NOMO-1 treated with DMSO at 0.1 percent for 48 hours (cell line): ENCODE results near the gene POC1A.

Experiments
- DNase-seq: peaks from one replicate; lab custom pipeline; 2025; ENCODE audit not compliant: unreplicated experiment; lab: John Stamatoyannopoulos, UW

Gene POC1A

GRCh38 chr3:52154135-52155094 lies at the start of gene POC1A:
TSS of gene POC1A (minus strand) at chr3:52154423. CDS start at chr3:52154372, 51 bp downstream.
- peak; percentile 97 for DNase-seq

- DNase-seq = no peak
Measured at GRCh38 chr3:52203701-52204100, 49.5 kb upstream of the POC1A start.

- peak; percentile 94 for DNase-seq
Measured at GRCh38 chr3:52202384-52203077, 48.3 kb upstream of the POC1A start.

- peak; percentile 61 for DNase-seq
Measured at GRCh38 chr3:52200981-52201679, 46.9 kb upstream of the POC1A start.

- DNase-seq = no peak
Measured at GRCh38 chr3:52198643-52199608, 44.7 kb upstream of the POC1A start.

- DNase-seq = peak; percentile 84
Measured at GRCh38 chr3:52197842-52198625, 43.8 kb upstream of the POC1A start, which contains the start of gene ALAS1. TSS of gene ALAS1 (plus strand) at chr3:52198160. CDS start at chr3:52199242, 1,082 bp downstream.

- no peak for DNase-seq
Measured at GRCh38 chr3:52197499-52197841, 43.2 kb upstream of the POC1A start.

GRCh38 chr3:52196977-52197376 lies 42.8 kb upstream of the POC1A start:
- no peak for DNase-seq

- DNase-seq = peak; percentile 51
Measured at GRCh38 chr3:52195823-52196331, 41.7 kb upstream of the POC1A start.

GRCh38 chr3:52195291-52195597 lies 41.0 kb upstream of the POC1A start:
- DNase-seq = no peak

- DNase-seq = no peak
Measured at GRCh38 chr3:52194485-52195290, 40.5 kb upstream of the POC1A start.

GRCh38 chr3:52193065-52193464 lies 38.8 kb upstream of the POC1A start:
- no peak for DNase-seq

GRCh38 chr3:52191663-52192062 lies 37.4 kb upstream of the POC1A start:
- DNase-seq = no peak

GRCh38 chr3:52190294-52191074 lies 36.3 kb upstream of the POC1A start:
- DNase-seq = no peak

GRCh38 chr3:52188556-52188955 lies 34.3 kb upstream of the POC1A start:
- DNase-seq = peak; percentile 63

- no peak for DNase-seq
Measured at GRCh38 chr3:52186729-52187128, 32.5 kb upstream of the POC1A start.

- DNase-seq = peak; percentile 90
Measured at GRCh38 chr3:52185837-52186236, 31.6 kb upstream of the POC1A start.

GRCh38 chr3:52185311-52185710 lies 31.1 kb upstream of the POC1A start:
- DNase-seq = no peak
